ENCODE results near the gene ABHD2.

DNA sequence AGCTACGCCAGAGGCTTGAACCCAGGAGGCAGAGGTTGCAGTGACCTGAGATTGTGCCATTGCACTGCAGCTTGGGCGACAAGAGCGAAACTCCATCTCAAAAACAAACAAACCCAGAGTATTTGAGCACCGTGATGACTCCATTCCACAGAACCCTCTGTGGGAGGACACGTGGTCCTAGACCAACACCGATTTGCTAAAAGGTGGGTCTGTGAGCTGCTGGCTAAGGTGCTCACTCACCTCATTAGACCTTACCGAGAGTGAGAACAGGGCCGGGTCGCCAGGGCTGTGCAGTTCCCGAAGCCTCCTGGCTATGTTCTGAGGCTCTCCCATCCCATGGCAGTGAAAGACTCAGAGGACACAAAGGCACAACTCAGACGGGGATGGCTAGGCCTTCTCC, 17.9 kb downstream of the ABHD2 start:
- TF ChIP-seq, protein P1, sequence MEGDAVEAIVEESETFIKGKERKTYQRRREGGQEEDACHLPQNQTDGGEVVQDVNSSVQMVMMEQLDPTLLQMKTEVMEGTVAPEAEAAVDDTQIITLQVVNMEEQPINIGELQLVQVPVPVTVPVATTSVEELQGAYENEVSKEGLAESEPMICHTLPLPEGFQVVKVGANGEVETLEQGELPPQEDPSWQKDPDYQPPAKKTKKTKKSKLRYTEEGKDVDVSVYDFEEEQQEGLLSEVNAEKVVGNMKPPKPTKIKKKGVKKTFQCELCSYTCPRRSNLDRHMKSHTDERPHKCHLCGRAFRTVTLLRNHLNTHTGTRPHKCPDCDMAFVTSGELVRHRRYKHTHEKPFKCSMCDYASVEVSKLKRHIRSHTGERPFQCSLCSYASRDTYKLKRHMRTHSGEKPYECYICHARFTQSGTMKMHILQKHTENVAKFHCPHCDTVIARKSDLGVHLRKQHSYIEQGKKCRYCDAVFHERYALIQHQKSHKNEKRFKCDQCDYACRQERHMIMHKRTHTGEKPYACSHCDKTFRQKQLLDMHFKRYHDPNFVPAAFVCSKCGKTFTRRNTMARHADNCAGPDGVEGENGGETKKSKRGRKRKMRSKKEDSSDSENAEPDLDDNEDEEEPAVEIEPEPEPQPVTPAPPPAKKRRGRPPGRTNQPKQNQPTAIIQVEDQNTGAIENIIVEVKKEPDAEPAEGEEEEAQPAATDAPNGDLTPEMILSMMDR (IDR thresholded peaks at IDR 0.05; ENCODE audit: low read depth, low read length) = no peak
- TF ChIP-seq, protein P2, sequence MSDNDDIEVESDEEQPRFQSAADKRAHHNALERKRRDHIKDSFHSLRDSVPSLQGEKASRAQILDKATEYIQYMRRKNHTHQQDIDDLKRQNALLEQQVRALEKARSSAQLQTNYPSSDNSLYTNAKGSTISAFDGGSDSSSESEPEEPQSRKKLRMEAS (IDR thresholded peaks at IDR 0.05; ENCODE audit: low read depth, low read length) = no peak
